Hepatocyte (in vitro differentiated cells): ENCODE measurements around the gene STT3A.

ENCODE experiments used
- EZH2 ChIP-seq: fragments of 200-600 bp; sonication (generic); IDR thresholded peaks from 2 replicates; pipeline ENCODE4 v1.6.1; 2016; ENCODE audit warnings: antibody characterized with exemption, mild to moderate bottlenecking, borderline replicate concordance
- EZH2phosphoT487 ChIP-seq: fragments of 200-600 bp; sonication (generic); IDR thresholded peaks from one replicate; pipeline ENCODE4 v1.6.1; 2018; ENCODE audit warnings: antibody characterized with exemption, mild to moderate bottlenecking, low read depth, moderate library complexity; ENCODE audit not compliant: unreplicated experiment, severe bottlenecking
- TF ChIP-seq, protein P1 (sequence below): fragments of 200-600 bp; sonication (generic); IDR thresholded peaks from 2 replicates; pipeline ENCODE4 v1.5.1; 2016; ENCODE audit warnings: antibody characterized with exemption, mild to moderate bottlenecking; ENCODE audit not compliant: poor library complexity

DNA sequence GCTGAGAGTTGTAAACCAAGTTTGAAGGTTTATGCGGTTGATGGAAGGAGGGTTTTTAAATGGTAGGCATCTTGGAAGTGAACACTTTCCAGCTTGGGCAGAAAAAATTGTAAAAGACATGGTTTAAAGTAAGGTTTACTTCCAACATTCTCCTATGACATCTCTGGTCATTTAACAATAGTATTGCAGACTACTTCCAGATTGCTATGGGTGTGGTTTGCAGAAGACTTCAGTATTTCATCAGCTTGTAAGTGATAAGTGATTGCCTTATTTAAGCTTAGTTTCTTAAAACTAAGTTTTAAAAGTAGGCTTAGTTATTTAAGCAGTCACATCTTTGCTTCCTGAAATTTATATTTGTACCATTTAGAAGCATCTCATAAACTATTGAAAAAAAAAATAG is 7.2 kb upstream of the STT3A start:
- TF ChIP-seq, protein P1, sequence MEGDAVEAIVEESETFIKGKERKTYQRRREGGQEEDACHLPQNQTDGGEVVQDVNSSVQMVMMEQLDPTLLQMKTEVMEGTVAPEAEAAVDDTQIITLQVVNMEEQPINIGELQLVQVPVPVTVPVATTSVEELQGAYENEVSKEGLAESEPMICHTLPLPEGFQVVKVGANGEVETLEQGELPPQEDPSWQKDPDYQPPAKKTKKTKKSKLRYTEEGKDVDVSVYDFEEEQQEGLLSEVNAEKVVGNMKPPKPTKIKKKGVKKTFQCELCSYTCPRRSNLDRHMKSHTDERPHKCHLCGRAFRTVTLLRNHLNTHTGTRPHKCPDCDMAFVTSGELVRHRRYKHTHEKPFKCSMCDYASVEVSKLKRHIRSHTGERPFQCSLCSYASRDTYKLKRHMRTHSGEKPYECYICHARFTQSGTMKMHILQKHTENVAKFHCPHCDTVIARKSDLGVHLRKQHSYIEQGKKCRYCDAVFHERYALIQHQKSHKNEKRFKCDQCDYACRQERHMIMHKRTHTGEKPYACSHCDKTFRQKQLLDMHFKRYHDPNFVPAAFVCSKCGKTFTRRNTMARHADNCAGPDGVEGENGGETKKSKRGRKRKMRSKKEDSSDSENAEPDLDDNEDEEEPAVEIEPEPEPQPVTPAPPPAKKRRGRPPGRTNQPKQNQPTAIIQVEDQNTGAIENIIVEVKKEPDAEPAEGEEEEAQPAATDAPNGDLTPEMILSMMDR: no peak
- TF ChIP-seq EZH2phosphoT487: no peak
- no peak for TF ChIP-seq EZH2
